Sigmoid colon (tissue), 4 donors: ENCODE measurements around the gene S100A16.

Experiments
- POLR2A ChIP-seq, 2 donors: fragments of 450-650 bp; IDR thresholded peaks; one replicate each; pipeline ENCODE4 v1.6.1; 2016; ENCODE audit warnings: antibody characterized with exemption in 2 of 2, mild to moderate bottlenecking in 2 of 2, moderate library complexity in 2 of 2
- POLR2AphosphoS5 ChIP-seq, 4 donors: sonication (generic); formaldehyde crosslinking; IDR thresholded peaks; one replicate each; pipeline ENCODE4 v1.6.1; 2017; ENCODE audit warnings: antibody characterized with exemption in 4 of 4
- TF ChIP-seq, protein P1 (sequence below), 4 experiments: fragments of 450-650 bp in 3 of 4; fragments of 200-600 bp in 1 of 4; IDR thresholded peaks; one replicate each; pipeline ENCODE4 v1.5.1; 2016 to 2019; ENCODE audit warnings: antibody characterized with exemption in 4 of 4, mild to moderate bottlenecking in 3 of 4, moderate library complexity in 2 of 4

DNA sequence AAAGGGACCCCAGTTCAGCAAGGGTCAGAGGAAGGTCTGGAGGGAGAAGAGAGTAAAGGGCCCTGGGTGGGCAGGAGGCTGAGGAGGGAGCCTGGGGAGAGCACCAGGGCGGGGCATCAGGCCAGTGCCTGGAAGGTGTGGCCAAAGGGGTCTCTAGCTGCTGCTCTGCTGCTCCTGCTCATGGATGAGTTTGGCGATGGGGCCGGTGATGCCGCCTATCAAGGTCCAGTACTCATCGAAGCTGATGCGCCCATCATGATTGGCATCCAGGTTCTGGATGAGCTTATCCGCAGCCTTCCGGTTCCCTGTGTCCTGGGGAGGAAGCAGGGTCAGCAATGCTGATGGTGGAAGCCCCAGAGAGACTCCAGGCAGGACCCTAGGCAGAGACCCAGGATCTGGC lies 5.6 kb downstream of the S100A16 start:
- TF ChIP-seq, protein P1, sequence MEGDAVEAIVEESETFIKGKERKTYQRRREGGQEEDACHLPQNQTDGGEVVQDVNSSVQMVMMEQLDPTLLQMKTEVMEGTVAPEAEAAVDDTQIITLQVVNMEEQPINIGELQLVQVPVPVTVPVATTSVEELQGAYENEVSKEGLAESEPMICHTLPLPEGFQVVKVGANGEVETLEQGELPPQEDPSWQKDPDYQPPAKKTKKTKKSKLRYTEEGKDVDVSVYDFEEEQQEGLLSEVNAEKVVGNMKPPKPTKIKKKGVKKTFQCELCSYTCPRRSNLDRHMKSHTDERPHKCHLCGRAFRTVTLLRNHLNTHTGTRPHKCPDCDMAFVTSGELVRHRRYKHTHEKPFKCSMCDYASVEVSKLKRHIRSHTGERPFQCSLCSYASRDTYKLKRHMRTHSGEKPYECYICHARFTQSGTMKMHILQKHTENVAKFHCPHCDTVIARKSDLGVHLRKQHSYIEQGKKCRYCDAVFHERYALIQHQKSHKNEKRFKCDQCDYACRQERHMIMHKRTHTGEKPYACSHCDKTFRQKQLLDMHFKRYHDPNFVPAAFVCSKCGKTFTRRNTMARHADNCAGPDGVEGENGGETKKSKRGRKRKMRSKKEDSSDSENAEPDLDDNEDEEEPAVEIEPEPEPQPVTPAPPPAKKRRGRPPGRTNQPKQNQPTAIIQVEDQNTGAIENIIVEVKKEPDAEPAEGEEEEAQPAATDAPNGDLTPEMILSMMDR (IDR thresholded peaks at IDR 0.05), result no peak
- TF ChIP-seq POLR2A (IDR thresholded peaks at IDR 0.05) (no peak), POLR2AphosphoS5 (IDR thresholded peaks at IDR 0.05) (no peak)
